GM20000 (cell line): Measurements from ENCODE around the gene TMEM200B.

Experiments used
- DNase-seq: peaks from one replicate; pipeline ENCODE4 v3.0.0; 2012; ENCODE audit warnings: low spot score
- CTCF ChIP-seq: IDR thresholded peaks from 2 replicates; pipeline ENCODE4 v1.5.1; 2012; ENCODE audit warnings: mild to moderate bottlenecking, control low read depth; ENCODE audit errors: extremely low read depth, missing control alignments

TMEM200B gene

GRCh38 chr1:29123887-29124365, at the start of gene TMEM200B:
TMEM200B (minus strand) TSS chr1:29123903; CDS start chr1:29121828, 2,075 bp downstream.
- peak; percentile 69 for DNase-seq

GRCh38 chr1:29172415-29172939, 48.8 kb upstream of the TMEM200B start:
- no peak for DNase-seq
- no peak for TF ChIP-seq CTCF

More at GRCh38 chr1:29123887-29124365, at the start of gene TMEM200B:
- no peak for TF ChIP-seq CTCF

- no peak for TF ChIP-seq CTCF
- DNase-seq, result no peak
Measured at GRCh38 chr1:29171521-29171920, 47.8 kb upstream of the TMEM200B start.

GRCh38 chr1:29171089-29171488, 47.4 kb upstream of the TMEM200B start:
- no peak for DNase-seq
- TF ChIP-seq CTCF, result no peak

GRCh38 chr1:29169976-29170375, 46.3 kb upstream of the TMEM200B start:
- no peak for DNase-seq
- no peak for TF ChIP-seq CTCF

GRCh38 chr1:29167904-29168303, 44.2 kb upstream of the TMEM200B start:
- TF ChIP-seq CTCF, result no peak
- DNase-seq, result no peak

- DNase-seq, result no peak
- no peak for TF ChIP-seq CTCF
Measured at GRCh38 chr1:29166291-29166878, 42.7 kb upstream of the TMEM200B start.
